Sigmoid colon (tissue), 7 donors: ENCODE measurements around the gene DNASE1L2. TPM values are rescaled to one million over a fixed set of nuclear protein-coding genes. Genes with fewer than 3 reads are reported as not detected.

ENCODE experiments used
- DNase-seq: peaks from one replicate; pipeline ENCODE4 v3.0.0-alpha.2; 2019
- H3K27ac ChIP-seq, 4 donors: fragments of 200-600 bp; sonication (generic); one replicate each; pipeline ENCODE4 v1.5.1; 2016 to 2019; ENCODE audit warnings: mild to moderate bottlenecking in 1 of 4
- H3K27me3 ChIP-seq, 3 donors: fragments of 200-600 bp; sonication (generic); one replicate each; pipeline ENCODE4 v1.5.1; 2019; ENCODE audit warnings: mild to moderate bottlenecking in 1 of 3
- H3K36me3 ChIP-seq, 4 donors: fragments of 200-600 bp; sonication (generic); one replicate each; pipeline ENCODE4 v1.5.1; 2016 to 2019
- H3K4me1 ChIP-seq, 4 donors: fragments of 200-600 bp; sonication (generic); one replicate each; pipeline ENCODE4 v1.5.1; 2017 to 2019
- H3K4me3 ChIP-seq, 4 donors: fragments of 200-600 bp; sonication (generic); one replicate each; pipeline ENCODE4 v1.5.1; 2017 to 2019; ENCODE audit warnings: mild to moderate bottlenecking in 2 of 4, moderate library complexity in 1 of 4
- H3K9me3 ChIP-seq, 4 donors: fragments of 200-600 bp in 3 of 4; sonication (generic) in 3 of 4; one replicate each; pipeline versions ENCODE4 v1.5.1 to v1.6.1; 2013 to 2019
- CTCF ChIP-seq, 4 experiments: fragments of 450-650 bp in 3 of 4; fragments of 200-600 bp in 1 of 4; IDR thresholded peaks; one replicate each; pipeline ENCODE4 v1.5.1; 2016 to 2019; ENCODE audit warnings: antibody characterized with exemption in 4 of 4, mild to moderate bottlenecking in 3 of 4, moderate library complexity in 2 of 4
- EP300 ChIP-seq, 4 donors: sonication (generic); formaldehyde crosslinking; IDR thresholded peaks; one replicate each; pipeline ENCODE4 v1.6.1; 2017; ENCODE audit warnings: antibody characterized with exemption in 4 of 4
- POLR2A ChIP-seq, 2 donors: fragments of 450-650 bp; IDR thresholded peaks; one replicate each; pipeline ENCODE4 v1.6.1; 2016; ENCODE audit warnings: antibody characterized with exemption in 2 of 2, mild to moderate bottlenecking in 2 of 2, moderate library complexity in 2 of 2
- POLR2AphosphoS5 ChIP-seq, 4 donors: sonication (generic); formaldehyde crosslinking; IDR thresholded peaks; one replicate each; pipeline ENCODE4 v1.6.1; 2017; ENCODE audit warnings: antibody characterized with exemption in 4 of 4
- WGBS, 2 donors: extraction: QIAGEN DNeasy Blood & Tissue Kit; methylation state at CpG; one replicate each; pipeline ENCODE4 v1.1.7; 2013; 5-methylcytosine and 5-hydroxymethylcytosine counted together
- intact Hi-C: fragments of 100-400 bp; cut with DNase I; formaldehyde crosslinking; loops from one replicate; pipeline ENCODE4 v1.15.1; 2023
- polyA plus RNA-seq, 3 donors: library from polyadenylated mRNA; stranded (reverse); fragments of 200-250 nt; gene quantifications; one replicate each; pipeline ENCODE4 v1.2.3, GENCODE V29; 2013
- total RNA-seq, 4 donors: library from RNA; depleted of rRNA; stranded (reverse); fragments of >200 nt; gene quantifications; one replicate each; pipeline ENCODE4 v1.1.0, GENCODE V29; 2016
- donor health status: healthy with polysubstance abuse.
- donor health status: Bipolar disorder and iron deficiency.
- donor health status: healthy.

Gene DNASE1L2
- total and polyA plus RNA-seq, 7 donors, result 0.36 to 0.93 (median 0.82) TPM; not detected in 3

GRCh38 chr16:2210386-2211365 lies 25.6 kb upstream of the DNASE1L2 start, which contains the start of gene BRICD5:
BRICD5 (minus strand) TSS chr16:2210863; CDS start chr16:2210833, 30 bp downstream.
- no peak for DNase-seq
- H3K4me3 ChIP-seq, result no peak within 1 kb of the TSS
- peaks cover 0 to 39% (median 37%) of the 10 kb centered on the region in 4 donors for H3K4me1 ChIP-seq
- no peak within 1 kb of the TSS for H3K27ac ChIP-seq
- TF ChIP-seq EP300 (IDR thresholded peaks at IDR 0.05) (no peak), CTCF (IDR thresholded peaks at IDR 0.05) (no peak)
- intact Hi-C loops, result no loop called here
- 79 to 83% methylated on average over 24 of the region's 24 CpGs for WGBS, 2 donors
- H3K9me3 ChIP-seq, result no peaks in the 10 kb centered on the region
- H3K36me3 ChIP-seq, result peaks cover 13 to 39% (median 25%) of the 10 kb centered on the region in 4 donors
- H3K27me3 ChIP-seq, result no peaks in the 10 kb centered on the region

GRCh38 chr16:2211923-2212347 lies 24.3 kb upstream of the DNASE1L2 start:
- Histone ChIP-seq H3K4me1 (peaks cover 0 to 27% (median 25%) of the 10 kb centered on the region in 4 donors), H3K4me3 (no peak overlapping the region), H3K9me3 (no peaks in the 10 kb centered on the region), H3K27ac (no peak overlapping the region), H3K27me3 (no peaks in the 10 kb centered on the region), H3K36me3 (peaks cover 13 to 35% (median 25%) of the 10 kb centered on the region in 4 donors)
- DNase-seq, result no peak
- intact Hi-C loops, result no loop called here
- WGBS, 2 donors, result 73 to 88% methylated on average over 11 of the region's 11 CpGs
- no peak for TF ChIP-seq EP300 (IDR thresholded peaks at IDR 0.05)

- peaks cover 0 to 26% (median 24%) of the 10 kb centered on the region in 4 donors for H3K4me1 ChIP-seq
- H3K4me3 ChIP-seq, result peak overlapping the region in 1 of 4 donors; percentile 80
- H3K36me3 ChIP-seq, result peaks cover 10 to 29% (median 21%) of the 10 kb centered on the region in 4 donors
- 41 to 78% methylated on average over 19 of the region's 19 CpGs for WGBS, 2 donors
- no peaks in the 10 kb centered on the region for H3K9me3 ChIP-seq
- no peaks in the 10 kb centered on the region for H3K27me3 ChIP-seq
- intact Hi-C loops, result no loop called here
- H3K27ac ChIP-seq, result no peak overlapping the region
- TF ChIP-seq CTCF (IDR thresholded peaks at IDR 0.05), result no peak
- TF ChIP-seq POLR2A (IDR thresholded peaks at IDR 0.05), result no peak
- TF ChIP-seq POLR2AphosphoS5 (IDR thresholded peaks at IDR 0.05), result no peak
- TF ChIP-seq EP300 (IDR thresholded peaks at IDR 0.05), result no peak
- DNase-seq, result no peak
Observed at GRCh38 chr16:2212362-2213324, 23.6 kb upstream of the DNASE1L2 start.

GRCh38 chr16:2213817-2214718 lies 22.2 kb upstream of the DNASE1L2 start:
- TF ChIP-seq POLR2AphosphoS5 (IDR thresholded peaks at IDR 0.05) (no peak), EP300 (IDR thresholded peaks at IDR 0.05) (no peak), CTCF (IDR thresholded peaks at IDR 0.05) (no peak), POLR2A (IDR thresholded peaks at IDR 0.05) (no peak)
- Histone ChIP-seq H3K4me3 (peak overlapping the region; percentile 49 to 92 (median 84)), H3K27ac (peak overlapping the region; percentile 88 to 93 (median 90)), H3K36me3 (peaks cover 0 to 15% (median 8%) of the 10 kb centered on the region in 4 donors), H3K27me3 (no peaks in the 10 kb centered on the region), H3K9me3 (no peaks in the 10 kb centered on the region), H3K4me1 (peaks cover 0 to 26% (median 24%) of the 10 kb centered on the region in 4 donors)
- WGBS, 2 donors, result 1% methylated on average over 98 of the region's 98 CpGs
- no peak for DNase-seq
- intact Hi-C loops, result no loop called here
